Peyer's patch (tissue), 4 donors: ENCODE measurements around the gene SAT1. TPM values are rescaled to one million over a fixed set of nuclear protein-coding genes. Genes with fewer than 3 reads are reported as not detected.

ENCODE experiments used
- DNase-seq, 3 donors: peaks; one replicate each; pipeline ENCODE4 v3.0.0-alpha.2; 2017 to 2019
- H3K27ac ChIP-seq, 4 donors: fragments of 200-600 bp; sonication (generic); one replicate each; pipeline ENCODE4 v1.5.1; 2016 to 2019
- H3K27me3 ChIP-seq, 2 donors: fragments of 200-600 bp; sonication (generic); one replicate each; pipeline ENCODE4 v1.5.1; 2019
- H3K36me3 ChIP-seq, 3 donors: fragments of 200-600 bp; sonication (generic); one replicate each; pipeline ENCODE4 v1.5.1; 2016 to 2019
- H3K4me1 ChIP-seq, 4 donors: fragments of 200-600 bp; sonication (generic); one replicate each; pipeline ENCODE4 v1.5.1; 2016 to 2019
- H3K4me3 ChIP-seq, 4 donors: fragments of 200-600 bp; sonication (generic); 1 replicate in 3 of 4; 2 replicates in 1 of 4; pipeline ENCODE4 v1.5.1; 2016 to 2019; ENCODE audit warnings: mild to moderate bottlenecking in 1 of 4
- H3K9me3 ChIP-seq, 4 donors: fragments of 200-600 bp; sonication (generic); one replicate each; pipeline ENCODE4 v1.5.1; 2016 to 2019; ENCODE audit warnings: mild to moderate bottlenecking in 1 of 4
- POLR2A ChIP-seq, 2 donors: fragments of 450-650 bp; IDR thresholded peaks; one replicate each; pipeline ENCODE4 v1.5.1; 2017; ENCODE audit warnings: antibody characterized with exemption in 2 of 2, mild to moderate bottlenecking in 2 of 2, moderate library complexity in 2 of 2
- total RNA-seq, 4 donors: library from RNA; depleted of rRNA; stranded (reverse); fragments of >200 nt; gene quantifications; one replicate each; pipeline ENCODE4 v1.1.0, GENCODE V29; 2016
- TF ChIP-seq, protein P1 (sequence below), 6 experiments: fragments of 450-650 bp in 4 of 6; fragments of 200-600 bp in 2 of 6; sonication (generic) in 1 of 6; IDR thresholded peaks; one replicate each; pipeline ENCODE4 v1.5.1; 2017 to 2019; ENCODE audit warnings: antibody characterized with exemption in 6 of 6, mild to moderate bottlenecking in 3 of 6, moderate library complexity in 1 of 6

Gene SAT1
- total RNA-seq, 4 donors from 2014 or later, result 796 to 836 (median 832) TPM

DNA sequence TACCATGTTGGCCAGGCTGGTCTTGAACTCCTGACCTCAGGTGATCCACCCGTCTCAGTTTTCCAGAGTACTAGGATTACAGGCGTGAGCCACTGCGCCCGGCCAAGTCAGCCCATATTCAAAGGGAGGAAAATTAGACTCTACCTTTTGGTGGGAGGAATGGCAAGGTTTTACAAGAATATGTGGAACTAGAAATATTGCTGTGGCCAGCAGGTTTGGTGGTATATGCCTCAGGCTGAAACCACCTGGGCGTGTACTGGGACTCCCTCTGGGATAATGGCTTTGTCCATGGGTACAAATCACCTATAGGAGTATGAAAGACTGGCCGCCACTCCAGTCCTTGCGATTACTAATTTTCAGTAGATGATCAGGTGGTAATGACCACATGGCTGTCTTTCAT, 32.4 kb downstream of the SAT1 start:
- Histone ChIP-seq H3K4me1 (no peaks in the 10 kb centered on the region), H3K27ac (no peak overlapping the region), H3K4me3 (no peak overlapping the region), H3K9me3 (no peaks in the 10 kb centered on the region), H3K27me3 (no peaks in the 10 kb centered on the region), H3K36me3 (no peaks in the 10 kb centered on the region)
- no peak for DNase-seq
- TF ChIP-seq, protein P1, sequence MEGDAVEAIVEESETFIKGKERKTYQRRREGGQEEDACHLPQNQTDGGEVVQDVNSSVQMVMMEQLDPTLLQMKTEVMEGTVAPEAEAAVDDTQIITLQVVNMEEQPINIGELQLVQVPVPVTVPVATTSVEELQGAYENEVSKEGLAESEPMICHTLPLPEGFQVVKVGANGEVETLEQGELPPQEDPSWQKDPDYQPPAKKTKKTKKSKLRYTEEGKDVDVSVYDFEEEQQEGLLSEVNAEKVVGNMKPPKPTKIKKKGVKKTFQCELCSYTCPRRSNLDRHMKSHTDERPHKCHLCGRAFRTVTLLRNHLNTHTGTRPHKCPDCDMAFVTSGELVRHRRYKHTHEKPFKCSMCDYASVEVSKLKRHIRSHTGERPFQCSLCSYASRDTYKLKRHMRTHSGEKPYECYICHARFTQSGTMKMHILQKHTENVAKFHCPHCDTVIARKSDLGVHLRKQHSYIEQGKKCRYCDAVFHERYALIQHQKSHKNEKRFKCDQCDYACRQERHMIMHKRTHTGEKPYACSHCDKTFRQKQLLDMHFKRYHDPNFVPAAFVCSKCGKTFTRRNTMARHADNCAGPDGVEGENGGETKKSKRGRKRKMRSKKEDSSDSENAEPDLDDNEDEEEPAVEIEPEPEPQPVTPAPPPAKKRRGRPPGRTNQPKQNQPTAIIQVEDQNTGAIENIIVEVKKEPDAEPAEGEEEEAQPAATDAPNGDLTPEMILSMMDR (IDR thresholded peaks at IDR 0.05), result no peak
- no peak for TF ChIP-seq POLR2A (IDR thresholded peaks at IDR 0.05)

DNA sequence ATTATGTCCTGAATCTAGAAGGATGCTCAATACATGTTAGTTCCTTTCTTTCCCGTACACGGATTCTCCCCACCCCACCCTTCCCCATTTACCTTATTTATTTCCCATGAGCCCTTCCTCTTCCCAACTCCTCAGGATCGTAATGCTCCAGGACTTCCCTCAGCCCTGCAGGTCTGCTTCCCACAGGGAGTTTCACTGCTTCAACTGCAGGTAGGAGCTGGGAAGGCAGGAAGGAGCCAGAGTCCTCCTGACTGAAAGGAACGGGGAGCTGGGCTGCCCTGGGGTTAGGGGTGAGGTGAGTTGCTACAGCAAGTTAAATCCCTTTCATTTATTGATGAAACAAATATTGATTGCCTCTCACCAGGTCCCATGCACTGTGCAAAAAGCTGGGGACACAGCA, 33.2 kb downstream of the SAT1 start:
- H3K27ac ChIP-seq, result no peak overlapping the region
- no peaks in the 10 kb centered on the region for H3K9me3 ChIP-seq
- H3K4me1 ChIP-seq, result no peaks in the 10 kb centered on the region
- TF ChIP-seq, protein P1 (IDR thresholded peaks at IDR 0.05), result no peak
- no peak for TF ChIP-seq POLR2A (IDR thresholded peaks at IDR 0.05)
- H3K36me3 ChIP-seq, result no peaks in the 10 kb centered on the region
- DNase-seq, result no peak
- no peak overlapping the region for H3K4me3 ChIP-seq
- H3K27me3 ChIP-seq, result no peaks in the 10 kb centered on the region

DNA sequence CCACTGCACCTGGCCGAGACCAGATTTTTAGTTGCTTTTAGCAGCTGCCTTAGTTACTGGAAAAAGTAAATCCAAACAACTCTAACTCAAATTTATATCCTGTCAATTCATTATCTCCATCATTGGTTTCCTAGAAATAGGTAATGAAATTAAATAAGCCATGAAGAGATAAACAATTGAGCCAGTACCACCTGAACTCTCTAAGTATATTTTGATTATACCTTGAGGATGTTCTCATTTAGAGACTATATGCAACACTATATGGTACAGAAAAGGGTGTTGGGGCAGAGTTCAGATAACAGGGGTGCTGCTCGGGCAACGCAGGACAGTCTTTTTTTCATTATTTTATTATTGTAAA, 35.0 kb downstream of the SAT1 start:
- H3K9me3 ChIP-seq, result no peaks in the 10 kb centered on the region
- no peaks in the 10 kb centered on the region for H3K27me3 ChIP-seq
- no peaks in the 10 kb centered on the region for H3K36me3 ChIP-seq
- H3K4me3 ChIP-seq, result no peak overlapping the region
- TF ChIP-seq POLR2A (IDR thresholded peaks at IDR 0.05), result no peak
- TF ChIP-seq, protein P1 (IDR thresholded peaks at IDR 0.05), result no peak
- no peak for DNase-seq
- no peaks in the 10 kb centered on the region for H3K4me1 ChIP-seq
- peak overlapping the region in 1 of 4 donors; percentile 27 for H3K27ac ChIP-seq

DNA sequence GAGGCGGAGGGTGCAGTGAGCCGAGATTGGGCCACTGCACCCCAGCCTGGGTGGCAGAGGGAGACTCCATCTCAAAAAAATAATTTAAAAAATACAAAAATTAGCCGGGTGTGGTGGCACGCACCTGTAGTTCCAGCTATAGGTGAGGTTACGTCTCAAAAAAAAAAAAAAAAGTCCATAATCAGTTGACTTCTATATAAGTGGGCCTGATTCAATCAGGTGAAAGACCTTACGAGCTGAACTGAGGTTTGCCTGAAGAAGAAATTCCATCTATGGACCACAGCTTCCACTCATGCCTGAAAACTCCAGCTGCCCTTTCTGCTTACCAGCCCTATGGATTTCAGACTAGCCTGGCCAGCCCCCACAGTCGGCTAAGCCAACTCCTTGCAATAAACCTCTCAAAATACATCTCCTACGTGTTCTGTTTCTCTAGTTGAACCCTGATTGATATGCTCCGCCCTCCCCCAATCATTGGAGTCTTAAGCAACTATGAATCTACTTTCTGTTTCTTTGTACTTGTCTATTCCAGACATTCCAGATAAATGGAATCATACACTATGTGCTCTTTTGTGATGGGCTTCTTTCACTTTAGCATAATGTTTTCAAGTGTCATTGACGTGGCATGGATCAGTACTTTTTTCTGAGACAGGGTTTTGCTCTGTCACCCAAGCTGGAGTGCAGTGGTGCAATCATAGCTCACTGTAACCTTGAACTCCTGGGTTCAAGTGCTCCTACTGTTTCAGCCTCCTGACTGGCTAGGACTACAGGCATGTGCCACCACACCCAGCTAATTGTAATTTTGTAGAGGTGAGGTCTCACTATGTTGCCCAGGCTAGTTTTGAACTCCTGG, 36.6 kb downstream of the SAT1 start:
- no peak overlapping the region for H3K27ac ChIP-seq

DNA sequence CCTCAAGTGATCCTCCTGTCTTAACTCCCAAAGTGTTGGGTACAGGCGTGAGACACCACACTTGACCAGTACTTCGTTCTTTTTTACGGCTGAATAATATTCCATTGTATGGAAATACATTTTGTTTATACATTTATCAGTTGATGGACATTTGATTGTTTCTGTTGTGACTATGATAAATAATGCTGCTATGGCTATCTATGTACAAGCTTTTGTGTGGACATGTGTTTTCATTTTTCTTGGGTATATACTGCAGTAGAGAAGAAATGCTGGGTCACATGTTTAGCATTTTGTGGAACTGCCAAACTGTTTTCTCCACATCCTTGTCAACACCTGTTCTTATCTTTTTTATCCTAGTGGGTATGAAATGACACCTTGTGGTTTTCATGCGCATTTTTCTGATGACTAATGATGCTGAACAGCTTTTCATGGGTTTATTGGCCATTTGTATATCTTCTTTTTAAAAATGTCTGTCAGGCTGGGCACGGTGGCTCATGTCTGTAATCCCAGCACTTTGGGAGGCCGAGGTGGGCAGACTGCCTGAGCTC, 37.3 kb downstream of the SAT1 start:
- TF ChIP-seq, protein P1 (IDR thresholded peaks at IDR 0.05), result peak in 3 of 6 experiments; percentile 6 to 32 (median 17)
- TF ChIP-seq POLR2A (IDR thresholded peaks at IDR 0.05), result no peak
- no peak for DNase-seq
- Histone ChIP-seq H3K36me3 (no peaks in the 10 kb centered on the region), H3K4me3 (no peak overlapping the region), H3K27ac (no peak overlapping the region), H3K4me1 (no peaks in the 10 kb centered on the region), H3K27me3 (no peaks in the 10 kb centered on the region), H3K9me3 (no peaks in the 10 kb centered on the region)

More for the DNA sequence above, 36.6 kb downstream of the SAT1 start:
- no peak for TF ChIP-seq POLR2A (IDR thresholded peaks at IDR 0.05)
- TF ChIP-seq, protein P1 (IDR thresholded peaks at IDR 0.05), result no peak
- Histone ChIP-seq H3K36me3 (no peaks in the 10 kb centered on the region), H3K27me3 (no peaks in the 10 kb centered on the region), H3K4me1 (no peaks in the 10 kb centered on the region), H3K9me3 (no peaks in the 10 kb centered on the region), H3K4me3 (no peak overlapping the region)
- DNase-seq, result no peak
